ENCODE measurements around the gene AICDA. TPM values are rescaled to one million over a fixed set of nuclear protein-coding genes. Genes with fewer than 3 reads are reported as not detected.

AICDA gene
- polyA plus RNA-seq, 3 donors = 0.13 to 0.15 TPM; not detected in 1

- Mint-ChIP-seq H3K4me1 (peaks cover 38% of the 10 kb centered on the region), H3K4me3 (peak overlapping the region in 1 of 2 donors; percentile 60), H3K36me3 (peaks cover 0 to 2% of the 10 kb centered on the region in 2 donors), H3K27ac (peak overlapping the region in 4 of 7 donors; percentile 10 to 33 (median 17)), H3K27me3 (ENCODE audit: low read depth in 3 of 3) (peaks cover 0 to 7% (median 0%) of the 10 kb centered on the region in 3 donors), H3K9me3 (peaks cover 0 to 3% (median 0%) of the 10 kb centered on the region in 7 donors)
- intact Hi-C loops (cut with micrococcal nuclease) = loop anchor here in 1 of 2 donors (10.0 kb wide), 1 partner anchor 58 kb away; the partner anchor contains the start of gene CLEC4E
- no peak for TF ChIP-seq CTCF (IDR thresholded peaks at IDR 0.05)
- peak in 2 of 3 donors; percentile 8 to 29 for DNase-seq
- H2AFZ ChIP-seq (ENCODE audit: insufficient read depth, low read depth, low read length, poor library complexity, severe bottlenecking) = no peak overlapping the region
- no peaks in the 10 kb centered on the region for H3K79me2 ChIP-seq (ENCODE audit: insufficient read depth, low read length)
- no peak overlapping the region for H3K9ac ChIP-seq (ENCODE audit: insufficient read depth, low read length, poor library complexity, severe bottlenecking)
- H3K36me3 ChIP-seq (replicated peaks in 1 of 2; ENCODE audit: control insufficient read depth in 1 of 2, insufficient read depth in 2 of 2, low read length in 2 of 2) = no peaks in the 10 kb centered on the region
- H3K9me3 ChIP-seq (replicated peaks in 1 of 2; ENCODE audit: control insufficient read depth in 1 of 2, insufficient read depth in 1 of 2, low read length in 2 of 2) = no peaks in the 10 kb centered on the region
- H3K27ac ChIP-seq (ENCODE audit: low read depth in 1 of 2, low read length in 2 of 2) = no peak overlapping the region
- no peaks in the 10 kb centered on the region for H4K20me1 ChIP-seq (ENCODE audit: insufficient read depth, low read length)
- H3K4me2 ChIP-seq (replicated peaks; ENCODE audit: extremely low read depth, low read length, poor library complexity, severe bottlenecking) = peak overlapping the region; percentile 48
- no peaks in the 10 kb centered on the region for H3K27me3 ChIP-seq (ENCODE audit: control insufficient read depth in 2 of 2, insufficient read depth in 2 of 2, low read length in 2 of 2)
- peak overlapping the region in 1 of 3 experiments; percentile 49 for H3K4me3 ChIP-seq (replicated peaks in 1 of 3; ENCODE audit: low read depth in 2 of 3, low read length in 3 of 3)
- no CpG with 5 or more reads among the region's 2 CpGs for WGBS (ENCODE audit: insufficient coverage)
- H3K4me1 ChIP-seq (ENCODE audit: control insufficient read depth in 1 of 2, insufficient read depth in 2 of 2, low read length in 2 of 2) = peaks cover 22 to 28% of the 10 kb centered on the region in 2 donors
Observed at GRCh38 chr12:8603286-8603685, 9.4 kb downstream of the AICDA start.

GRCh38 chr12:8596561-8596960 is 16.1 kb downstream of the AICDA start:
- H3K4me1 Mint-ChIP-seq = peaks cover 3% of the 10 kb centered on the region
- peaks cover 1 to 4% (median 1%) of the 10 kb centered on the region in 3 donors for H3K27me3 Mint-ChIP-seq (ENCODE audit: low read depth in 3 of 3)
- H3K9ac ChIP-seq (ENCODE audit: insufficient read depth, low read length, poor library complexity, severe bottlenecking) = no peak overlapping the region
- peaks cover 0 to 5% of the 10 kb centered on the region in 2 donors for H3K4me1 ChIP-seq (ENCODE audit: control insufficient read depth in 1 of 2, insufficient read depth in 2 of 2, low read length in 2 of 2)
- 100% methylated on average over 1 of the region's 3 CpGs for WGBS (ENCODE audit: insufficient coverage)
- H3K27ac Mint-ChIP-seq = no peak overlapping the region
- no peak overlapping the region for H3K4me3 ChIP-seq (replicated peaks in 1 of 3; ENCODE audit: low read depth in 2 of 3, low read length in 3 of 3)
- no peak overlapping the region for H2AFZ ChIP-seq (ENCODE audit: insufficient read depth, low read depth, low read length, poor library complexity, severe bottlenecking)
- no peaks in the 10 kb centered on the region for H3K79me2 ChIP-seq (ENCODE audit: insufficient read depth, low read length)
- no peaks in the 10 kb centered on the region for H3K9me3 Mint-ChIP-seq
- intact Hi-C loops (cut with micrococcal nuclease) = no loop called here
- no peak overlapping the region for H3K4me2 ChIP-seq (replicated peaks; ENCODE audit: extremely low read depth, low read length, poor library complexity, severe bottlenecking)
- H4K20me1 ChIP-seq (ENCODE audit: insufficient read depth, low read length) = no peaks in the 10 kb centered on the region
- no peaks in the 10 kb centered on the region for H3K9me3 ChIP-seq (replicated peaks in 1 of 2; ENCODE audit: control insufficient read depth in 1 of 2, insufficient read depth in 1 of 2, low read length in 2 of 2)
- H3K36me3 ChIP-seq (replicated peaks in 1 of 2; ENCODE audit: control insufficient read depth in 1 of 2, insufficient read depth in 2 of 2, low read length in 2 of 2) = no peaks in the 10 kb centered on the region
- no peaks in the 10 kb centered on the region for H3K36me3 Mint-ChIP-seq
- H3K27me3 ChIP-seq (ENCODE audit: control insufficient read depth in 2 of 2, insufficient read depth in 2 of 2, low read length in 2 of 2) = no peaks in the 10 kb centered on the region
- no peak overlapping the region for H3K4me3 Mint-ChIP-seq
- H3K27ac ChIP-seq (ENCODE audit: low read depth in 1 of 2, low read length in 2 of 2) = no peak overlapping the region
- no peak for TF ChIP-seq CTCF (IDR thresholded peaks at IDR 0.05)
- DNase-seq = no peak

Data from CD14-positive monocyte (primary cell).